ENCODE results near the gene KCNJ4. TPM values are rescaled to one million over a fixed set of nuclear protein-coding genes. Genes with fewer than 3 reads are reported as not detected.
"Not testable (repeated sequence)": the region's sequence is repeated elsewhere in the genome, so short reads cannot be mapped to it uniquely, and the experiment has no call there.

KCNJ4 gene
- total RNA-seq, 1 donor from 2014 or later: not detected

GRCh38 chr22:38413085-38414008, 41.7 kb downstream of the KCNJ4 start:
- Mint-ChIP-seq H3K4me3 (no peak overlapping the region), H3K27me3 (peaks cover 4% of the 10 kb centered on the region), H3K4me1 (no peaks in the 10 kb centered on the region), H3K9me3 (no peaks in the 10 kb centered on the region), H3K36me3 (ENCODE audit: low read depth) (no peaks in the 10 kb centered on the region), H3K27ac (no peak overlapping the region)
- intact Hi-C loops (cut with micrococcal nuclease): loop anchor here (2.0 kb wide), 1 partner anchor 159 kb away; no protein-coding TSS in a partner anchor
- DNase-seq: no peak

GRCh38 chr22:38412435-38413084, 42.4 kb downstream of the KCNJ4 start:
- intact Hi-C loops (cut with micrococcal nuclease): loop anchor here (2.0 kb wide), 1 partner anchor 160 kb away; no protein-coding TSS in a partner anchor
- DNase-seq: peak; percentile 84
- Mint-ChIP-seq H3K4me3 (peak overlapping the region; percentile 15), H3K27ac (no peak overlapping the region), H3K36me3 (ENCODE audit: low read depth) (no peaks in the 10 kb centered on the region), H3K27me3 (peaks cover 4% of the 10 kb centered on the region), H3K9me3 (no peaks in the 10 kb centered on the region), H3K4me1 (no peaks in the 10 kb centered on the region)

GRCh38 chr22:38411016-38411415, 44.0 kb downstream of the KCNJ4 start:
- Mint-ChIP-seq H3K4me1 (no peaks in the 10 kb centered on the region), H3K27ac (no peak overlapping the region), H3K9me3 (no peaks in the 10 kb centered on the region), H3K36me3 (ENCODE audit: low read depth) (no peaks in the 10 kb centered on the region), H3K4me3 (no peak overlapping the region), H3K27me3 (peaks cover 4% of the 10 kb centered on the region)
- no peak for DNase-seq
- intact Hi-C loops (cut with micrococcal nuclease): no loop called here

GRCh38 chr22:38409916-38410315, 45.1 kb downstream of the KCNJ4 start:
- H3K4me3 Mint-ChIP-seq; H3K4me1 Mint-ChIP-seq; intact Hi-C loops (cut with micrococcal nuclease); DNase-seq; H3K36me3 Mint-ChIP-seq (ENCODE audit: low read depth); H3K27me3 Mint-ChIP-seq; H3K9me3 Mint-ChIP-seq; H3K27ac Mint-ChIP-seq: not testable (repeated sequence)

- no peak for DNase-seq
These were observed 48.4 kb downstream of the KCNJ4 start for GRCh38 chr22:38406617-38407016.

GRCh38 chr22:38404419-38404818, 50.6 kb downstream of the KCNJ4 start:
- H3K9me3 Mint-ChIP-seq: no peaks in the 10 kb centered on the region
- H3K36me3 Mint-ChIP-seq (ENCODE audit: low read depth): no peaks in the 10 kb centered on the region
- DNase-seq: no peak
- H3K27me3 Mint-ChIP-seq: peaks cover 25% of the 10 kb centered on the region
- peaks cover 3% of the 10 kb centered on the region for H3K4me1 Mint-ChIP-seq
- intact Hi-C loops (cut with micrococcal nuclease): no loop called here
- H3K4me3 Mint-ChIP-seq: no peak overlapping the region
- H3K27ac Mint-ChIP-seq: no peak overlapping the region

More at GRCh38 chr22:38406617-38407016, 48.4 kb downstream of the KCNJ4 start:
- Mint-ChIP-seq H3K36me3 (ENCODE audit: low read depth) (no peaks in the 10 kb centered on the region), H3K27me3 (peaks cover 11% of the 10 kb centered on the region), H3K4me1 (no peaks in the 10 kb centered on the region), H3K9me3 (no peaks in the 10 kb centered on the region), H3K4me3 (no peak overlapping the region), H3K27ac (no peak overlapping the region)
- intact Hi-C loops (cut with micrococcal nuclease): no loop called here

GRCh38 chr22:38403812-38404211, 51.2 kb downstream of the KCNJ4 start:
- Mint-ChIP-seq H3K27ac (no peak overlapping the region), H3K4me3 (no peak overlapping the region), H3K27me3 (peaks cover 26% of the 10 kb centered on the region), H3K36me3 (ENCODE audit: low read depth) (no peaks in the 10 kb centered on the region), H3K4me1 (peaks cover 3% of the 10 kb centered on the region), H3K9me3 (no peaks in the 10 kb centered on the region)
- intact Hi-C loops (cut with micrococcal nuclease): no loop called here
- DNase-seq: no peak

- Mint-ChIP-seq H3K4me1 (peaks cover 3% of the 10 kb centered on the region), H3K27me3 (peaks cover 23% of the 10 kb centered on the region), H3K4me3 (no peak overlapping the region), H3K36me3 (ENCODE audit: low read depth) (no peaks in the 10 kb centered on the region), H3K9me3 (no peaks in the 10 kb centered on the region), H3K27ac (no peak overlapping the region)
- DNase-seq: no peak
- intact Hi-C loops (cut with micrococcal nuclease): no loop called here
These were observed 52.8 kb downstream of the KCNJ4 start for GRCh38 chr22:38402204-38402603.

- Mint-ChIP-seq H3K27me3 (peaks cover 23% of the 10 kb centered on the region), H3K4me3 (no peak overlapping the region), H3K36me3 (ENCODE audit: low read depth) (no peaks in the 10 kb centered on the region), H3K4me1 (peaks cover 10% of the 10 kb centered on the region), H3K27ac (no peak overlapping the region), H3K9me3 (no peaks in the 10 kb centered on the region)
- intact Hi-C loops (cut with micrococcal nuclease): no loop called here
- no peak for DNase-seq
These were observed 53.5 kb downstream of the KCNJ4 start for GRCh38 chr22:38401336-38402084.

GRCh38 chr22:38400256-38400655, 54.7 kb downstream of the KCNJ4 start:
- Mint-ChIP-seq H3K4me1 (peaks cover 20% of the 10 kb centered on the region), H3K27me3 (peaks cover 23% of the 10 kb centered on the region)
- H3K27ac Mint-ChIP-seq; DNase-seq; H3K36me3 Mint-ChIP-seq (ENCODE audit: low read depth); H3K4me3 Mint-ChIP-seq; H3K9me3 Mint-ChIP-seq; intact Hi-C loops (cut with micrococcal nuclease): not testable (repeated sequence)

- Mint-ChIP-seq H3K36me3 (ENCODE audit: low read depth) (peaks cover 1% of the 10 kb centered on the region), H3K27ac (peak overlapping the region; percentile 66), H3K4me3 (peak overlapping the region; percentile 85), H3K4me1 (peaks cover 31% of the 10 kb centered on the region), H3K9me3 (no peaks in the 10 kb centered on the region), H3K27me3 (peaks cover 23% of the 10 kb centered on the region)
- peak; percentile 95 for DNase-seq
- intact Hi-C loops (cut with micrococcal nuclease): loop anchor here (1.0 to 2.0 kb wide), 2 partner anchors 106 to 171 kb away; partner anchors contain the start of gene DMC1
These were observed 56.2 kb downstream of the KCNJ4 start for GRCh38 chr22:38398609-38399461.

- peak overlapping the region; percentile 80 for H3K27ac Mint-ChIP-seq
- not testable (repeated sequence) for H3K36me3 Mint-ChIP-seq (ENCODE audit: low read depth); H3K9me3 Mint-ChIP-seq
- peaks cover 23% of the 10 kb centered on the region for H3K27me3 Mint-ChIP-seq
- peaks cover 37% of the 10 kb centered on the region for H3K4me1 Mint-ChIP-seq
- intact Hi-C loops (cut with micrococcal nuclease): loop anchor here (1.0 to 2.0 kb wide), 2 partner anchors 107 to 172 kb away; partner anchors contain the start of gene DMC1
- H3K4me3 Mint-ChIP-seq: peak overlapping the region; percentile 85
- peak; percentile 87 for DNase-seq
These were observed 56.8 kb downstream of the KCNJ4 start for GRCh38 chr22:38398181-38398608.
